ENCODE data around the gene DZANK1.
"Not testable (repeated sequence)": the region's sequence is repeated elsewhere in the genome, so short reads cannot be mapped to it uniquely, and the experiment has no call there.

DZANK1 gene

DNA sequence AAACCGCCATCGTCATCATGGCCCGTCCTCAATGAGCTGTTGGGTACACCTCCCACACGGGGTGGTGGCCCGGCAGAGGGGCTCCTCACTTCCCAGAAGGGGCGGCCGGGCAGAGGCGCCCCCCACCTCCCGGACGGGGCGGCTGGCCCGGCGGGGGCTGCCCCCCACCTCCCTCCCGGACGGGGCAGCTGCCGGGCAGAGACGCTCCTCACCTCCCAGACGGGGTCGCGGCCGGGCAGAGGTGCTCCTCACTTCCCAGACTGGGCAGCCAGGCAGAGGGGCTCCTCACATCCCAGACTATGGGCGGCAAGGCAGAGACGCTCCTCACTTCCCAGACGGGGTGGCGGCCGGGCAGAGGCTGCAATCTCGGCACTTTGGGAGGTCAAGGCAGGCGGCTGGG is 91.3 kb downstream of the DZANK1 start:
- DNase-seq: not testable (repeated sequence)

DNA sequence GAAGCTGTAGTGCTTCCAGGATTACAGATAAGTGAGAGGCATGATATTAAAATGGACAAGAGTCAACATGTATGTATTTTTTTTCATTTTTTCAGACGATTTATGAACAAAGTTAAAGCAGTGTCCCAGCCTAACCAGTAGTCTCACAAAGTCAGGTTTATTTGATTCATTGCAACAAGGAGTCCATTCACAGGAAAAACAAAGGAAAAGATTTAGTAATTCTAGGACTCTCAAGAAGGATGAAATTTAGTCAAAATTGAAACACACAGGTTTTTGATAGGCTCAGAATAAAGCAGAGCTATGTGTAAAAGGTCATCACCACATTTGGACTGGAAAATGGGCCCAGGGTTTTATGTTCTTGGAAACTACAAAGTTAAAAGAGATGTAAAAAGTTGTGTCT is 94.5 kb downstream of the DZANK1 start:
- no peak for DNase-seq

DNA sequence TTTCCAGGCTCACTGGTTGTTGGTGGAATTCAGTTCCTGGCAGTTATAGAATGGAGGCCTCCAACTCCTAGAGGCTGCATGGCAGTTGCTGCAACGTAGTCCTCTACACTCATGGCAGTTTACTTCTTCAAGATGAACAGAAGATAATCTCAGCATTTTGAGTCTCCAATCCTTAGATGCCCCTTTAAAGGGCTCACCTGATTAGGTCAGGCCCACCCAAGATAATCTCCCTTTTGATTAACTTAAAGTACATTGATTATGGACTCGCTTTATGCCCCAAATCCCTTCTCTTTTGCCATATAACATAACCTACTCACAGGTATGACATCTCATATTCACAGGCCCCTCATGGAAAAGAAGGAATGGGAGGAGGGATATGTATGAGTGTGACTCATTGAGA is 102.1 kb downstream of the DZANK1 start:
- no peak for DNase-seq

DNA sequence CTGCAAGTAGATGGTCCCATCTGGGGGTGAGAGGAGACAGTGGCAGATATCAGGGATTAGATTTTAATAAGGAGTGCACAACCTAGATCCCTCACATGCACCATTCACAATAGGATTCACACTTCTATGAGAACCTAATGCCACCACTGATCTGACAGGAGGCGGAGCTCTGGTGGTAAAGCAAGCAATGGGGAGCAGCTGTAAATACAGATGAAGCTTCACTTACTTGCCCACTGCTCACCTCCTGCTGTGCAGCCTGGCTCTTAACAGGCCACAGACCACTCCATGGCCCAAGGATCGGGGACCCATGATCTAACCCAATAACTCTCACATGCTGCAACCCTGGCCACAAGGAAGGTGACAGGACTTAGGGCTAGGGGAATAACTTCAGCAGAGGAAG is 103.1 kb downstream of the DZANK1 start:
- no peak for DNase-seq

DNA sequence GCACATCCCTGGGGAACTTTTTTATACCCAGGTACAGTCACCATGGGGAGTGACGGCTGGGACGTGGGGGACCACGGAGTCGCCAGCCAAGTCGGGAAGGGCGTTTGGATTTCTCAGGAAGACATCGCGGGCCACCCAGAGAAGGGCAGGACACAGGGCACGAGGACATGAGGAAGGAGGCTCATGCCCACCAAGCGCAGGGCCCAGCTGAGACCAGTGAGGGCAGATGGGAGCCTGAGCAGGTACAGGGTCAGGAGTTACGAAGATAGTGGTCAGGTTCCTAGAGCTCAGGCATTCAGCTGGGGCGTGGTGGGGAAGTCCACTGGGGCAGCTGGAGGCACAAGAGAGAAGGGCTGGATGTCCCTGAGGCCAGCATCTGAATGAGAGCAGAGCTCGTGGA is 103.9 kb downstream of the DZANK1 start:
- DNase-seq: no peak

DNA sequence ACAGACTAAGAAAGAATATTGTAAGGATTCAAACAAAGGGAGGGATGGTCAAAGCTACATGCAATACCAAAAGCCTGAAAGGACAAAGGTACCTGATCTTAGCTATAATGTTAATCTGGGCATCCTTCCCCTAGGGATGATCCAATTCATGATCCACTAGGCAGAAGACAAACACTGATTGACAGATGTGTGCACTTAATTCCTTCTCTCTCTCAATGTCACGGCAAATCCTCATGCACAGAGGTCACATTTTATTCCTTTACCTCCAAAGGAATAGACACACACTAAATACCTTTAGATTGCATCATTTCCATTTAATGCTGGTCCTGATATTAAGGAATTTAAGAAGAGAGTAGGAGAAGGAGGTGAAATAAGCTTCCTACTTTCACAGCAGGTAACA is 105.2 kb downstream of the DZANK1 start:
- no peak for DNase-seq

DNA sequence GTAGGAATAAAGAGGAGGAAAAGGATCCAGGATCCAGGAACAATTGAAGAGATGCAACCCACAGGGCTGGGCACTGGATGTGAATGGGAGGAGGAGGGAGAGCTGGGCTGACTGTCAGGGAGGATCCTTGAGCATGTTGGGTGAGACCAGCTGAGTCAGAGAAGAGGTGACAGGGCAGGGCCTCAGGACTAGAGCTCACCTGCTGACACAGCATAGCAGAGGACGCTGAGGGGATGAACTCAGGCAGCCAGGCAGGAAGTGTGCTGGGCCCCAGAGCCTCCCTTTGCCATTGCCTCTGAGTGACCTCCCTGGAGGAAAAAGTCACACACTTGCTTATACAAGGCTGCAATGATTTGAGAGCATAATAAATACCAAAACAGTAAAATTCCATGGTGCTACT is 106.2 kb downstream of the DZANK1 start:
- no peak for DNase-seq

DNA sequence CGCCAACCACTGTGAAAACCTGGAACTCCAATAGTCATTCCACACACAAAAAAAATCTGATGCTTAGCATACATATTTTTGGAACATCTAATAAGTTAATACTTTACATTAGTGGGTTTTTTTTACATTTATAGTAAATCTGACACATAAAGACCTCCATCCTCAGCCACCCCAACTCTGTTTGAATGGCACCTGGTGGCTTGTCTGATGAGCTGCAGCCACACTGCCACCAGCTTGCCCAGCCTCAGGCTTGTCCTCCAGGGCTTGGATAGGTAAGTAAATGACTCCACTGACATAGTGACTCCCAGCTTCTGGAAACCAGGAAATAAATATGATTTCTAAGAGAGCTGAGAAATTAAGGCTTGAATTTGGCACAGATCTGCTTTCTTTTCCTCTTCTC is 107.0 kb downstream of the DZANK1 start:
- DNase-seq: no peak

DNA sequence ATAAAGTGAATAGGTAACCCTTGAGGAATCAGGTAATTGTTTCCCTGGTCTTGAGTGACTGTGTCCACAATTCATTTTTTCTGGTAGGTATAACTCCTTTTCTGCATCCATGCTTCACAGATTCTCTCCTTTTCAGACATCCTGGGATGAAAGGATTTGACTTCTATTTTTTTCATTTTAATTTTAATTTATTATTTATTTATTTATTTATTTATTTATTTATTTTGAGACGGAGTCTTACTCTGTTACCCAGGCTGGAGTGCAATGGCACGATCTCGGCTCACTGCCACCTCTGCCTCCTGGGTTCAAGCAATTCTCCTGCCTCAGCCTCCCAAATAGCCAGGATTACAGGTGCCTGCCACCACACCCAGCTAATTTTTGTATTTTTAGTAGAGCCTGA is 117.1 kb downstream of the DZANK1 start:
- not testable (repeated sequence) for DNase-seq

Measured in NCI-H774 (cell line).